DOHH2 (cell line): ENCODE results near the gene GRID2.

Source experiments
- H3F3A ChIP-seq: fragments of 200-600 bp; sonication (generic), shearing (Covaris generic); 2 replicates; pipeline ENCODE4 v1.6.0; 2016; ENCODE audit warnings: antibody characterized with exemption, mild to moderate bottlenecking; ENCODE audit not compliant: control insufficient read depth, insufficient read depth
- H3K27ac ChIP-seq: fragments of 200-600 bp; sonication (generic); 2 replicates; pipeline ENCODE4 v1.5.1; 2014; ENCODE audit warnings: low read depth, mild to moderate bottlenecking, low read length, moderate library complexity
- H3K27me3 ChIP-seq: fragments of 200-600 bp; sonication (generic); 2 replicates; pipeline ENCODE4 v1.6.1; 2014; ENCODE audit warnings: mild to moderate bottlenecking, low read length, mixed read lengths; ENCODE audit not compliant: control insufficient read depth
- H3K36me3 ChIP-seq: fragments of 200-600 bp; sonication (generic); 2 replicates; pipeline ENCODE4 v1.6.1; 2014; ENCODE audit warnings: mild to moderate bottlenecking, low read length, moderate library complexity, mixed read lengths; ENCODE audit not compliant: control insufficient read depth
- H3K4me1 ChIP-seq: fragments of 200-600 bp; sonication (generic); 2 replicates; pipeline ENCODE4 v1.6.1; 2014; ENCODE audit warnings: mild to moderate bottlenecking, low read length, mixed read lengths; ENCODE audit not compliant: control insufficient read depth
- H3K4me2 ChIP-seq: fragments of 200-600 bp; sonication (generic); 2 replicates; pipeline ENCODE4 v1.6.0; 2014; ENCODE audit warnings: mild to moderate bottlenecking, low read length, moderate library complexity
- H3K4me3 ChIP-seq: fragments of 200-600 bp; sonication (generic); 2 replicates; pipeline ENCODE4 v1.5.1; 2014; ENCODE audit warnings: mild to moderate bottlenecking, low read length, mixed read lengths
- H3K79me2 ChIP-seq: fragments of 200-600 bp; sonication (generic); 2 replicates; pipeline ENCODE4 v1.6.1; 2014; ENCODE audit warnings: mild to moderate bottlenecking, low read length, mixed read lengths; ENCODE audit not compliant: control insufficient read depth
- H3K9me2 ChIP-seq: fragments of 200-600 bp; sonication (generic); replicated peaks from 2 replicates; pipeline ENCODE4 v1.6.1; 2014; ENCODE audit warnings: mild to moderate bottlenecking, low read length, mixed read lengths; ENCODE audit not compliant: control insufficient read depth
- H3K9me3 ChIP-seq: fragments of 200-600 bp; sonication (generic); 2 replicates; pipeline ENCODE4 v1.6.1; 2014; ENCODE audit warnings: antibody characterized with exemption, low read length, mixed read lengths; ENCODE audit not compliant: control insufficient read depth, insufficient read depth
- H4K20me1 ChIP-seq: fragments of 200-600 bp; sonication (generic); 2 replicates; pipeline ENCODE4 v1.6.0; 2014; ENCODE audit warnings: low read depth, mild to moderate bottlenecking, antibody characterized with exemption, low read length, moderate library complexity; ENCODE audit not compliant: control insufficient read depth, insufficient read depth
- CTCF ChIP-seq: fragments of 200-600 bp; sonication (generic); IDR thresholded peaks from one replicate; pipeline ENCODE4 v1.5.1; 2014; ENCODE audit warnings: antibody characterized with exemption, mild to moderate bottlenecking, low read depth, low read length; ENCODE audit not compliant: poor library complexity, severe bottlenecking
- EZH2phosphoT487 ChIP-seq: fragments of 200-600 bp; sonication (generic); IDR thresholded peaks from 2 replicates; pipeline ENCODE4 v1.6.1; 2017; ENCODE audit warnings: borderline replicate concordance, mild to moderate bottlenecking, antibody characterized with exemption, low read length, moderate library complexity, mixed read lengths

The GRID2 gene

GRCh38 chr4:92599044-92599443 is 295.3 kb downstream of the GRID2 start:
- Histone ChIP-seq H3F3A (no peaks in the 10 kb centered on the region), H3K27ac (no peak overlapping the region), H3K36me3 (no peaks in the 10 kb centered on the region), H3K79me2 (no peaks in the 10 kb centered on the region), H3K27me3 (no peaks in the 10 kb centered on the region), H3K4me3 (no peak overlapping the region), H3K9me3 (no peaks in the 10 kb centered on the region), H3K9me2 (no peaks in the 10 kb centered on the region), H3K4me2 (no peak overlapping the region), H3K4me1 (no peaks in the 10 kb centered on the region), H4K20me1 (no peaks in the 10 kb centered on the region)
- TF ChIP-seq EZH2phosphoT487 (no peak), CTCF (no peak)

GRCh38 chr4:92600638-92601037 is 296.9 kb downstream of the GRID2 start:
- no peaks in the 10 kb centered on the region for H3K9me2 ChIP-seq
- H3K79me2 ChIP-seq, result no peaks in the 10 kb centered on the region
- no peak overlapping the region for H3K4me3 ChIP-seq
- H3K4me2 ChIP-seq, result no peak overlapping the region
- no peaks in the 10 kb centered on the region for H3K9me3 ChIP-seq
- no peaks in the 10 kb centered on the region for H3F3A ChIP-seq
- H3K36me3 ChIP-seq, result no peaks in the 10 kb centered on the region
- no peak for TF ChIP-seq CTCF
- TF ChIP-seq EZH2phosphoT487, result no peak
- no peak overlapping the region for H3K27ac ChIP-seq
- H4K20me1 ChIP-seq, result no peaks in the 10 kb centered on the region
- H3K4me1 ChIP-seq, result no peaks in the 10 kb centered on the region
- H3K27me3 ChIP-seq, result no peaks in the 10 kb centered on the region

- H3K4me2 ChIP-seq, result no peak overlapping the region
- no peaks in the 10 kb centered on the region for H3K36me3 ChIP-seq
- H3K27me3 ChIP-seq, result no peaks in the 10 kb centered on the region
- H3K27ac ChIP-seq, result no peak overlapping the region
- no peaks in the 10 kb centered on the region for H3K4me1 ChIP-seq
- H3F3A ChIP-seq, result no peaks in the 10 kb centered on the region
- TF ChIP-seq EZH2phosphoT487 (no peak), CTCF (no peak)
- no peaks in the 10 kb centered on the region for H3K9me3 ChIP-seq
- no peaks in the 10 kb centered on the region for H3K79me2 ChIP-seq
- no peak overlapping the region for H3K4me3 ChIP-seq
- no peaks in the 10 kb centered on the region for H3K9me2 ChIP-seq
- H4K20me1 ChIP-seq, result no peaks in the 10 kb centered on the region
These were observed 302.5 kb downstream of the GRID2 start for GRCh38 chr4:92606227-92606626.

DNA sequence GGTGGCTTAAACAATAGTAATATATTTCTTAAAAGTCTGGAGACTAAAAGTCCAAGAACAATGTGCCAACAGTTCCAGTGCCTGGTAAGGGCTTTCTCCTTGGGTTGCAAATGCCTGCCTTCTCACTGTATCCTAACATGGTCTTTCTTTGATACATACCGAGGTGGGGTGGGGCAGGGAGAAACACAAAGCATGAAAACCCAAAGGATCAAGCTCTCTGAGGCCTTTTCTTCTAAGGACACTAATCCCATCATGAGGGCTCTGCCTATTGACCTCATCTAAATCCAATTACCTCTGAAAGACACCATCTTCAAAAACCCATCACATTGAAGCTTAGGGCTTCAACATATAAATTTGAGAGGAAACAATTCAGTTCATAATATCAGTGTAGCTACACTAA is 311.3 kb downstream of the GRID2 start:
- H3F3A ChIP-seq, result no peaks in the 10 kb centered on the region
- H3K36me3 ChIP-seq, result no peaks in the 10 kb centered on the region
- no peaks in the 10 kb centered on the region for H3K9me2 ChIP-seq
- H3K4me3 ChIP-seq, result no peak overlapping the region
- no peaks in the 10 kb centered on the region for H4K20me1 ChIP-seq
- no peak overlapping the region for H3K27ac ChIP-seq
- H3K79me2 ChIP-seq, result no peaks in the 10 kb centered on the region
- no peaks in the 10 kb centered on the region for H3K27me3 ChIP-seq
- H3K4me1 ChIP-seq, result no peaks in the 10 kb centered on the region
- TF ChIP-seq EZH2phosphoT487, result no peak
- TF ChIP-seq CTCF, result no peak
- no peaks in the 10 kb centered on the region for H3K9me3 ChIP-seq
- no peak overlapping the region for H3K4me2 ChIP-seq
